ENCODE data around the gene AKNA. TPM values are rescaled to one million over a fixed set of nuclear protein-coding genes. Genes with fewer than 3 reads are reported as not detected.

The AKNA gene
- total RNA-seq, 1 donor from 2014 or later = 11.4 TPM

DNA sequence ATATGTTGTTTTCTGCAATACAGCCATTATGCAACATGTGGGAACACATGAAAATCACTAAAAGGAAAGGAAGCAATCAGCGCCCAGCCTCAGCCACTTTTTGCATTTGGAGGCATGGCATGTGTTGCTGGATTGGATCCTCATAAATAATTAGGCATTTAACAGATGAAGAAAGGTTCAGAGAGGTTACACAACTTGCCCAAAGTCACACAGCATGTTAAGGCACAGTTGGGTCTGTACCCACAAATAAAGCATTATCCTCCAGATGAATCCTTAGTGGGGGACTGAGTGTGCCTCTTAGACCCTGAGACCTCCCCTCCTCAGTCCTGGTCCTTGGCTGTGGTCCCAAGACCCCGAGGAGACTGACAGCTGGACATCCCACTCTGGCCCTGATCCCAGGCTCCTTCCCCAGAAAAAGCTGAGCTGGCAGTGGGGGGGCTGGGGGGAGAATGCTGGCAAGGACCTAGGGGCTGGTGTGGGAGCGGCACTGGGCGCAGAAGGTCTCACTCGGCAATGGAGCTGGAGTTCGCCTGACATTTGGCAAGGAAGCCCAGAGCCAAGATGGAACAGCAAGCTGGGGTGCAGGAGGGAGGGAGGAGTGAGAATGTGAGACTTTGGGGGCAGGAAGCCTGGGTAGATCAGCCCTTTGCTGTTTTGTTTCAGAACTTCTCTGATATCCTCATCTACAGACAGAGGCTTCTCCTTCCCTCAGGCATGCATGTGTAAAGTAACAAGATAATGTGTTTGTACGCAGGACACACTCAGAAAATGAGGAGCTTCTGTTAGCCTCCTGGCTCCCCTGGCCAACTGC, 6.9 kb upstream of the AKNA start:
- H3K36me3 Mint-ChIP-seq = no peaks in the 10 kb centered on the region
- TF ChIP-seq, protein P1, sequence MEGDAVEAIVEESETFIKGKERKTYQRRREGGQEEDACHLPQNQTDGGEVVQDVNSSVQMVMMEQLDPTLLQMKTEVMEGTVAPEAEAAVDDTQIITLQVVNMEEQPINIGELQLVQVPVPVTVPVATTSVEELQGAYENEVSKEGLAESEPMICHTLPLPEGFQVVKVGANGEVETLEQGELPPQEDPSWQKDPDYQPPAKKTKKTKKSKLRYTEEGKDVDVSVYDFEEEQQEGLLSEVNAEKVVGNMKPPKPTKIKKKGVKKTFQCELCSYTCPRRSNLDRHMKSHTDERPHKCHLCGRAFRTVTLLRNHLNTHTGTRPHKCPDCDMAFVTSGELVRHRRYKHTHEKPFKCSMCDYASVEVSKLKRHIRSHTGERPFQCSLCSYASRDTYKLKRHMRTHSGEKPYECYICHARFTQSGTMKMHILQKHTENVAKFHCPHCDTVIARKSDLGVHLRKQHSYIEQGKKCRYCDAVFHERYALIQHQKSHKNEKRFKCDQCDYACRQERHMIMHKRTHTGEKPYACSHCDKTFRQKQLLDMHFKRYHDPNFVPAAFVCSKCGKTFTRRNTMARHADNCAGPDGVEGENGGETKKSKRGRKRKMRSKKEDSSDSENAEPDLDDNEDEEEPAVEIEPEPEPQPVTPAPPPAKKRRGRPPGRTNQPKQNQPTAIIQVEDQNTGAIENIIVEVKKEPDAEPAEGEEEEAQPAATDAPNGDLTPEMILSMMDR (IDR thresholded peaks at IDR 0.05) = no peak
- TF ChIP-seq EZH2phosphoT487 (IDR thresholded peaks at IDR 0.05) (no peak), EZH2 (IDR thresholded peaks at IDR 0.05) (no peak)
- peaks cover 6% of the 10 kb centered on the region for H3K27me3 Mint-ChIP-seq (ENCODE audit: insufficient read depth, low read depth)
- Histone ChIP-seq H3K27ac (no peak overlapping the region), H3K9ac (no peak overlapping the region), H3K9me3 (ENCODE audit: low read depth) (no peaks in the 10 kb centered on the region), H3F3A (ENCODE audit: low read depth) (peaks cover 25% of the 10 kb centered on the region), H3K4me1 (peaks cover 19% of the 10 kb centered on the region), H3K36me3 (no peaks in the 10 kb centered on the region), H3K4me3 (no peak overlapping the region), H2AFZ (replicated peaks) (no peak overlapping the region), H3K79me2 (ENCODE audit: low read depth) (no peaks in the 10 kb centered on the region), H4K20me1 (ENCODE audit: low read depth) (no peaks in the 10 kb centered on the region), H3K27me3 (no peaks in the 10 kb centered on the region), H3K4me2 (peak overlapping the region; percentile 16)
- no peaks in the 10 kb centered on the region for H3K9me3 Mint-ChIP-seq
- no peak overlapping the region for H3K4me3 Mint-ChIP-seq
- no peak for DNase-seq (ENCODE audit: low spot score)
- no peak overlapping the region for H3K27ac Mint-ChIP-seq
- peaks cover 35% of the 10 kb centered on the region for H3K4me1 Mint-ChIP-seq

DNA sequence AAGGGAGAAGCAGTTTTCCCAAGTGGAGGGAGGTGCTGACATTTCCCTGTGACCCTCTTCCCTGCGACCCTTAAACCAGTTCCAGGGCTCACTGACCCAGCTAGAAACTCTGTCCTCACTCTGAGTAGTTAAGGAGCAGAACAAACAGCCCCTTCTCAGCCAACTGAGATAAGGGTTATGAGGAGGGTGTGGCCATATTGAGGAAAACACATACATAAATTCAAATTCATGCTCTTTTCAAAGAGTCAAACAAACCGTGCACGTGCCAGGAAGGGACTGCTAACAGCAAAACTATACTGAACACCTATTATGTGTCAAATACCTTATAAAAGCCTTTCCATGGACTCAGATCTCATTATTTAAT, 4.9 kb upstream of the AKNA start:
- H3K4me3 ChIP-seq = no peak overlapping the region
- no peak for DNase-seq (ENCODE audit: low spot score)
- H2AFZ ChIP-seq (replicated peaks) = no peak overlapping the region
- H3K9me3 ChIP-seq (ENCODE audit: low read depth) = no peaks in the 10 kb centered on the region
- Mint-ChIP-seq H3K27me3 (ENCODE audit: insufficient read depth, low read depth) (peaks cover 6% of the 10 kb centered on the region), H3K9me3 (no peaks in the 10 kb centered on the region), H3K4me1 (peaks cover 50% of the 10 kb centered on the region), H3K27ac (no peak overlapping the region), H3K4me3 (no peak overlapping the region), H3K36me3 (no peaks in the 10 kb centered on the region)
- no peak for TF ChIP-seq EZH2 (IDR thresholded peaks at IDR 0.05)
- TF ChIP-seq, protein P1 (IDR thresholded peaks at IDR 0.05) = no peak
- no peak for TF ChIP-seq EZH2phosphoT487 (IDR thresholded peaks at IDR 0.05)
- H3K4me1 ChIP-seq = peaks cover 22% of the 10 kb centered on the region
- H4K20me1 ChIP-seq (ENCODE audit: low read depth) = no peaks in the 10 kb centered on the region
- H3K79me2 ChIP-seq (ENCODE audit: low read depth) = no peaks in the 10 kb centered on the region
- H3K4me2 ChIP-seq = no peak overlapping the region
- H3F3A ChIP-seq (ENCODE audit: low read depth) = peaks cover 31% of the 10 kb centered on the region
- H3K36me3 ChIP-seq = no peaks in the 10 kb centered on the region
- no peak overlapping the region for H3K9ac ChIP-seq
- no peaks in the 10 kb centered on the region for H3K27me3 ChIP-seq
- no peak overlapping the region for H3K27ac ChIP-seq

DNA sequence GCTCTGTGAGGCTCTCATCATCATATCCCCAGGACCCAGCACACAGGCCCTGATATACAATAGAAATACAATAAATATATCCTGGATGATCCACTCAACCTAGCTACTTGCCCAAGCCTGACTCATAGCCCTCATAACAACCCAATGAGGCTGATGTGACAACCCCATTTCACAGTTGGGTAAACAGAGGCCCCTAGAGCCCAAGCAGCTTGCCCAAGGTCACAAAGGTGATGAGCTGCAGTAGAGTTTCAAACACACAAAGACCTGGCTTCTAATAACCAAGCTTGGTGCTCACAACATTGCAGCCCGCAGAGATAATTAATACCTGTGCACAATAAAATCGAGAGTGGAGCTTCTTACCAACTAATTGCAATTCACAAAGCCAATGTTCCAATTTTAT, 3.2 kb upstream of the AKNA start:
- DNase-seq (ENCODE audit: low spot score) = no peak
- Histone ChIP-seq H3K9me3 (ENCODE audit: low read depth) (no peaks in the 10 kb centered on the region), H3K4me2 (no peak overlapping the region), H3K79me2 (ENCODE audit: low read depth) (peaks cover 4% of the 10 kb centered on the region), H3F3A (ENCODE audit: low read depth) (peaks cover 24% of the 10 kb centered on the region), H3K4me3 (no peak overlapping the region), H3K9ac (no peak overlapping the region), H3K36me3 (no peaks in the 10 kb centered on the region), H3K4me1 (peaks cover 32% of the 10 kb centered on the region), H3K27me3 (no peaks in the 10 kb centered on the region), H4K20me1 (ENCODE audit: low read depth) (peaks cover 5% of the 10 kb centered on the region), H2AFZ (replicated peaks) (no peak overlapping the region), H3K27ac (no peak overlapping the region)
- Mint-ChIP-seq H3K36me3 (no peaks in the 10 kb centered on the region), H3K27ac (peak overlapping the region; percentile 23), H3K4me1 (peaks cover 56% of the 10 kb centered on the region), H3K27me3 (ENCODE audit: insufficient read depth, low read depth) (peaks cover 6% of the 10 kb centered on the region), H3K9me3 (no peaks in the 10 kb centered on the region), H3K4me3 (no peak overlapping the region)
- TF ChIP-seq EZH2 (IDR thresholded peaks at IDR 0.05) (no peak), EZH2phosphoT487 (IDR thresholded peaks at IDR 0.05) (no peak)
- TF ChIP-seq, protein P1 (IDR thresholded peaks at IDR 0.05) = no peak
